Measurements from ENCODE around the gene LGI2. TPM values are rescaled to one million over a fixed set of nuclear protein-coding genes. Genes with fewer than 3 reads are reported as not detected.

The LGI2 gene
- total RNA-seq, 3 donors from 2014 or later, result not detected

Other genes with a start within 250 kb of the LGI2 start
- gene SOD3, start 235.4 kb downstream of the LGI2 start, total RNA-seq, result under 1 TPM in 2 of 3 donors, not detected in 1; 0.14 to 0.20 TPM
- gene CCDC149, start 117.9 kb downstream of the LGI2 start, total RNA-seq, result not detected
- 1 to 10 TPM; 5.3 to 7.0 (median 6.0) TPM for gene SEPSECS, start 129.5 kb upstream of the LGI2 start, total RNA-seq
- gene PI4K2B, start 203.1 kb upstream of the LGI2 start, total RNA-seq, result 10 to 100 TPM; 19.6 to 22.8 (median 21.8) TPM

Data from activated T-cell treated with anti-CD3 and anti-CD28 coated beads, Interleukin-2, amount 50 U/mL, for 4 hours (primary cell).